Astrocyte (in vitro differentiated cells and primary cell): ENCODE results near the gene EMX1. TPM values are rescaled to one million over a fixed set of nuclear protein-coding genes. Genes with fewer than 3 reads are reported as not detected.

ENCODE experiments used
- DNase-seq: peaks from one replicate; pipeline ENCODE4 v3.0.0-alpha.2; 2010; ENCODE audit warnings: low read depth
- FAIRE-seq: peaks from 2 replicates; lab custom pipeline; 2011; peaks lifted over from hg19 to GRCh38; lab: Jason Lieb, UNC
- H2AFZ ChIP-seq: 2 replicates; pipeline ENCODE4 v1.6.0; 2012; ENCODE audit warnings: low read depth, low read length, inconsistent platforms
- H3K27ac ChIP-seq: 2 replicates; pipeline ENCODE4 v1.5.1; 2011; ENCODE audit warnings: low read depth, low read length, inconsistent platforms
- H3K27me3 ChIP-seq: 2 replicates; pipeline ENCODE4 v1.6.0; 2011; ENCODE audit warnings: low read length, inconsistent platforms; ENCODE audit not compliant: insufficient read depth
- H3K36me3 ChIP-seq: 2 replicates; pipeline ENCODE4 v1.5.1; 2011; ENCODE audit warnings: low read length, inconsistent platforms; ENCODE audit not compliant: insufficient read depth
- H3K4me1 ChIP-seq: 2 replicates; pipeline ENCODE4 v1.5.1; 2011; ENCODE audit warnings: low read length, inconsistent platforms; ENCODE audit not compliant: insufficient read depth
- H3K4me2 ChIP-seq: 2 replicates; pipeline ENCODE4 v1.6.0; 2012; ENCODE audit warnings: low read length, inconsistent platforms
- H3K4me3 ChIP-seq: 2 replicates; pipeline ENCODE4 v1.5.1; 2011; ENCODE audit warnings: low read depth, mild to moderate bottlenecking, low read length, inconsistent platforms; ENCODE audit not compliant: insufficient read depth
- H3K79me2 ChIP-seq: 2 replicates; pipeline ENCODE4 v1.6.0; 2012; ENCODE audit warnings: mild to moderate bottlenecking, low read length, inconsistent platforms; ENCODE audit not compliant: insufficient read depth
- H3K9ac ChIP-seq: 2 replicates; pipeline ENCODE4 v1.6.0; 2012; ENCODE audit warnings: mild to moderate bottlenecking, low read length, inconsistent platforms
- H3K9me3 ChIP-seq: 2 replicates; pipeline ENCODE4 v1.5.1; 2012; ENCODE audit warnings: low read depth, mild to moderate bottlenecking, low read length, inconsistent platforms; ENCODE audit not compliant: insufficient read depth
- H4K20me1 ChIP-seq: 2 replicates; pipeline ENCODE4 v1.6.0; 2012; ENCODE audit warnings: low read length, inconsistent platforms; ENCODE audit not compliant: insufficient read depth
- H3K27ac Mint-ChIP-seq: one replicate; pipeline ENCODE4 v1.8.0; 2021; ENCODE audit warnings: mild to moderate bottlenecking, mixed read lengths; ENCODE audit not compliant: unreplicated experiment
- H3K27me3 Mint-ChIP-seq: one replicate; pipeline ENCODE4 v1.8.0; 2021; ENCODE audit warnings: low read depth, mixed read lengths; ENCODE audit not compliant: unreplicated experiment
- H3K36me3 Mint-ChIP-seq: one replicate; pipeline ENCODE4 v1.8.0; 2021; ENCODE audit warnings: low read depth, mixed read lengths; ENCODE audit not compliant: unreplicated experiment
- H3K4me1 Mint-ChIP-seq: one replicate; pipeline ENCODE4 v1.8.0; 2021; ENCODE audit warnings: low read depth, mixed read lengths; ENCODE audit not compliant: unreplicated experiment
- H3K4me3 Mint-ChIP-seq: one replicate; pipeline ENCODE4 v1.8.0; 2021; ENCODE audit warnings: mild to moderate bottlenecking, moderate library complexity, mixed read lengths; ENCODE audit not compliant: unreplicated experiment
- H3K9me3 Mint-ChIP-seq: one replicate; pipeline ENCODE4 v1.8.0; 2021; ENCODE audit warnings: mild to moderate bottlenecking, mixed read lengths; ENCODE audit not compliant: unreplicated experiment
- EZH2 ChIP-seq: IDR thresholded peaks from 2 replicates; pipeline ENCODE4 v1.6.1; 2012; ENCODE audit warnings: mild to moderate bottlenecking, low read length, inconsistent platforms; ENCODE audit not compliant: insufficient read depth
- total RNA-seq: library from RNA; stranded (reverse); gene quantifications from 2 replicates; pipeline ENCODE4 v1.2.1, GENCODE V29; 2021
- TF ChIP-seq, protein P1 (sequence below): IDR thresholded peaks from 2 replicates; pipeline ENCODE4 v1.5.1; 2011; ENCODE audit warnings: low read depth, mild to moderate bottlenecking, inconsistent platforms, low read length, moderate library complexity; ENCODE audit not compliant: insufficient read depth

EMX1 gene
- total RNA-seq, 1 donor from 2014 or later: 0.48 TPM

DNA sequence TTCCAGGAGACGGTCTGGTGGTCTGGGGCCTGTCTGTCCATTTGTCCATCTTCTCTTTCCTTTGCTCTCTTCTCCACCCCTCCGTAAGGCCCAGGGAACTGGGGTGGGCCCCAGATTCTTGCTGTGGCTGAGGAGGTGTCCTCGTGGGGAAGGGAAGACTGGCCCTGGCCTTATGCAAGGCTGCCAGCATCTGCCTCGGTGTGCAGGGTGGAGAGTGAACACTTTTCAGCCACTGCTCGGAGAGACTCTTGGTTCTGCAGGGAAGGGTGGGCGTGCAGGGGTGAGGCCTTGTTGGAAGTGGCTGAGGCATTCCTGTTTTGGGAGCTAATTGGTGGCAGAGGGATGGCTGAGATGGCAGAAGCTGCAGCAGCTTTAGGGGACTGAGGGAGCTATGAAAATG, 23.0 kb downstream of the EMX1 start:
- FAIRE-seq (no peak), DNase-seq (no peak)
- H3K79me2 ChIP-seq: no peaks in the 10 kb centered on the region
- Mint-ChIP-seq H3K4me1 (peaks cover 11% of the 10 kb centered on the region), H3K36me3 (peaks cover 9% of the 10 kb centered on the region), H3K4me3 (peak overlapping the region; percentile 21), H3K27me3 (peaks cover 36% of the 10 kb centered on the region), H3K9me3 (peaks cover 7% of the 10 kb centered on the region), H3K27ac (peak overlapping the region; percentile 76)
- H3K4me3 ChIP-seq: no peak overlapping the region
- H3K4me1 ChIP-seq: peaks cover 15% of the 10 kb centered on the region
- no peak overlapping the region for H2AFZ ChIP-seq
- no peak overlapping the region for H3K9ac ChIP-seq
- peaks cover 35% of the 10 kb centered on the region for H4K20me1 ChIP-seq
- TF ChIP-seq, protein P1, sequence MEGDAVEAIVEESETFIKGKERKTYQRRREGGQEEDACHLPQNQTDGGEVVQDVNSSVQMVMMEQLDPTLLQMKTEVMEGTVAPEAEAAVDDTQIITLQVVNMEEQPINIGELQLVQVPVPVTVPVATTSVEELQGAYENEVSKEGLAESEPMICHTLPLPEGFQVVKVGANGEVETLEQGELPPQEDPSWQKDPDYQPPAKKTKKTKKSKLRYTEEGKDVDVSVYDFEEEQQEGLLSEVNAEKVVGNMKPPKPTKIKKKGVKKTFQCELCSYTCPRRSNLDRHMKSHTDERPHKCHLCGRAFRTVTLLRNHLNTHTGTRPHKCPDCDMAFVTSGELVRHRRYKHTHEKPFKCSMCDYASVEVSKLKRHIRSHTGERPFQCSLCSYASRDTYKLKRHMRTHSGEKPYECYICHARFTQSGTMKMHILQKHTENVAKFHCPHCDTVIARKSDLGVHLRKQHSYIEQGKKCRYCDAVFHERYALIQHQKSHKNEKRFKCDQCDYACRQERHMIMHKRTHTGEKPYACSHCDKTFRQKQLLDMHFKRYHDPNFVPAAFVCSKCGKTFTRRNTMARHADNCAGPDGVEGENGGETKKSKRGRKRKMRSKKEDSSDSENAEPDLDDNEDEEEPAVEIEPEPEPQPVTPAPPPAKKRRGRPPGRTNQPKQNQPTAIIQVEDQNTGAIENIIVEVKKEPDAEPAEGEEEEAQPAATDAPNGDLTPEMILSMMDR: no peak
- TF ChIP-seq EZH2: no peak
- no peaks in the 10 kb centered on the region for H3K27me3 ChIP-seq
- no peaks in the 10 kb centered on the region for H3K9me3 ChIP-seq
- peak overlapping the region; percentile 42 for H3K4me2 ChIP-seq
- H3K27ac ChIP-seq: no peak overlapping the region
- H3K36me3 ChIP-seq: no peaks in the 10 kb centered on the region

DNA sequence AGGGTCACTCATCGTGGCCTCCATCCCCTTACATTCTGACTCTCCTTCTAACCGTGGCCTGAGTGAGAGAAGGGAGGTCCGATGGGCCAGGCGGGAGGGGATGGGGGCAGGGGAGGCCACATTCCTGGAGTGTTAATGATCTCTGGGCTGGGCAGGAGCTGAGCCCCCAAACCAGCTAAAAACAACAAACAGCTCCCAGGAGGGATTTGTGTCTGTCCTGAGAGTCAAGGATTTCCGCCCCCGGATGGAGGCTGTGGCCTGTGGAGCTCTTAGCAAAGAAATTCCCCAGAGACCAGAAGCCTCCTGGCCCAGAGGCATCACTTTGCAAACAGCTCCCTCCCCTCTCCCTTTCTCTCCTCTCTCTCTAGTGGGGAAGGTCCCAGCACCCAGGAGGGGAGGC, 23.5 kb downstream of the EMX1 start:
- Histone ChIP-seq H4K20me1 (peaks cover 31% of the 10 kb centered on the region), H2AFZ (no peak overlapping the region), H3K79me2 (no peaks in the 10 kb centered on the region), H3K36me3 (no peaks in the 10 kb centered on the region), H3K4me3 (no peak overlapping the region), H3K9me3 (no peaks in the 10 kb centered on the region), H3K27ac (no peak overlapping the region), H3K4me1 (peaks cover 15% of the 10 kb centered on the region), H3K27me3 (no peaks in the 10 kb centered on the region), H3K9ac (no peak overlapping the region), H3K4me2 (peak overlapping the region; percentile 42)
- FAIRE-seq: peak; percentile 45
- TF ChIP-seq, protein P1: no peak
- TF ChIP-seq EZH2: no peak
- Mint-ChIP-seq H3K4me3 (no peak overlapping the region), H3K27ac (peak overlapping the region; percentile 76), H3K4me1 (peaks cover 11% of the 10 kb centered on the region), H3K27me3 (peaks cover 32% of the 10 kb centered on the region), H3K36me3 (peaks cover 11% of the 10 kb centered on the region), H3K9me3 (peaks cover 7% of the 10 kb centered on the region)
- DNase-seq: peak; percentile 45

DNA sequence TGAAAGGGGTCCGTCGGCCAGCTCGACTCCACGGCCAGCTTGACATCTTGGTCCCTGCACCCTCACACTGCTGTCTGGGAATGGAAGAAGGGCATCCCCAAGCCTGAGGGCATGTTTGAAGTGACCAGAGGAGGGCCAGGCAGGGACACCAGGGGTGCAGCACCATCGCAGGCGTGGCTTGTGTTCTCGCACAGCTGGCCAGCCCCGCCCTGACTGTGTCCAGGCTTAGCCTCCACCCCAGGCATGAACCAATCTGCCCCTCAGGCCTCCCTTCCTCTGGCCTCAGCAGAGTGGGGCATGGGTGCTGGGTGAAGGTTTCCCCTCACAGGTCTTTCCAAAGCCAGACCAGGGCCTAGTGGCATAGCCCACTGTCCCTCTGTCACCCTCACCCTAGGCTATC, 25.0 kb downstream of the EMX1 start:
- FAIRE-seq: no peak
- peaks cover 11% of the 10 kb centered on the region for H3K4me1 Mint-ChIP-seq
- no peak overlapping the region for H3K4me3 ChIP-seq
- peaks cover 9% of the 10 kb centered on the region for H3K9me3 Mint-ChIP-seq
- no peak overlapping the region for H3K27ac ChIP-seq
- no peak overlapping the region for H3K4me3 Mint-ChIP-seq
- H4K20me1 ChIP-seq: peaks cover 27% of the 10 kb centered on the region
- no peak overlapping the region for H2AFZ ChIP-seq
- DNase-seq: no peak
- H3K4me1 ChIP-seq: peaks cover 15% of the 10 kb centered on the region
- no peaks in the 10 kb centered on the region for H3K79me2 ChIP-seq
- H3K9ac ChIP-seq: no peak overlapping the region
- H3K9me3 ChIP-seq: no peaks in the 10 kb centered on the region
- no peak overlapping the region for H3K27ac Mint-ChIP-seq
- no peak for TF ChIP-seq EZH2
- TF ChIP-seq, protein P1: no peak
- no peaks in the 10 kb centered on the region for H3K27me3 ChIP-seq
- H3K4me2 ChIP-seq: no peak overlapping the region
- peaks cover 32% of the 10 kb centered on the region for H3K27me3 Mint-ChIP-seq
- H3K36me3 ChIP-seq: no peaks in the 10 kb centered on the region
- peaks cover 12% of the 10 kb centered on the region for H3K36me3 Mint-ChIP-seq
